HG03175 (cell line): Measurements from ENCODE around the gene CPS1.
A peak's percentile ranks its signal among the peaks of the same experiment; 100 is the strongest.

Experiments
- ATAC-seq: cut with Tn5 transposase; IDR thresholded peaks from one replicate; pipeline ENCODE4 v1.9.1; 2021; ENCODE audit warnings: mild to moderate bottlenecking, moderate library complexity; ENCODE audit not compliant: unreplicated experiment

CPS1 gene

DNA sequence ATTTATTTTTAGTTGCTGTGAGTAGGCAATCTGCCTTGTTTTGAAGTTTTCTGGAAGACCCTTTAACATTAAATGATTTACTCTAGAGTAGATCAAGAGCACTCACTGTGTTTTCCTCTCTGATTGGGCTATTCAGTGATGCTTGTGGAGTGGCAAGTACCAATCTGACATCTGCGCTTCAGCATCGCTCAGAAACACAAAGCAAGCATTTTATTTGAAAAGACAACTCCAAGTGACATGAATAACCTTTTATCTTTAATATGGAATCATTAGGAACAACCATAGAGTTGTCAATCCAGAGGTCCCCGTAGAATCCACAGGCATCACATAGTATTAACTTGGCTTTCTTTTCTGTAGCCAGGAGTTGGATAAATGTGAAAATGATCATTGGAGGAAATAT lies 114.7 kb downstream of the CPS1 start:
- no peak for ATAC-seq

GRCh38 chr2:210673117-210673516 lies 116.7 kb downstream of the CPS1 start:
- ATAC-seq: no peak

DNA sequence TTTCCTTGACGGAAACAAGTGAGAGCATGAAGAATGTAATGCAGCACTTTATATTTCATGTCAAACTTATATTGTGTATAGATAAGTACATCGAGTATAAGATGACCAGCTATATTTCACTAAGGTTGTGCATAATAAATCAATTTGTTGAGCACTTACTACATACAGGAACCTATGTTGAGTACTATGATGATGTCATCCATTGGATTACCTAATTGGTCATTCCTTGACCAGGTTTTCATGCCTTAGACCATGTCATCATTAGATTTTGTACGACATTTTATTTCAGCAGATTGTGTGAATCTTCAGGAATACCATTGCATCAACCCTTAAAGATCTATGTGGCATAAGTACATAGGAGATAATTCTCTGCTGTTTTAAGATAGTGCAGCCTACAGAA lies 119.7 kb downstream of the CPS1 start:
- ATAC-seq: no peak

- no peak for ATAC-seq
Measured at GRCh38 chr2:210681491-210681890, 125.1 kb downstream of the CPS1 start.

DNA sequence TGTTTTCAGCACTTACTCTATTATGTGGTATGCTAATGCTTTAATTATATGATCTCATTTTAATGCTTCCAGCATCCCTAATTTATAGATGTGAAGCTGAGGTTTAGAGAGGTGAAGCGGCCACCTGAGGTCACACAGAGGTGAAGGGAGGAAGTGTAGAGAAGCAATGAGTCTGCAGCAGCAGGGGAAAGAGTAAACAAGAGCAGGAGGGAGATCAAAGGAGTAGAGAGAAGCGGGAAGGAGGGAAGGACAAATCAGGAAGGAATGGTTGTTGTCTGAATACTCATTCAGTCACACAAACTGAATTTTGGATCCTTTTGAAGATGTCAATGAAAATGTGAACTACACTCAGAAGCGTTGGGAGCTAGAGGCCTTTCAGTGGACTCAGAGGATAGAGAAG lies 130.0 kb downstream of the CPS1 start:
- no peak for ATAC-seq

DNA sequence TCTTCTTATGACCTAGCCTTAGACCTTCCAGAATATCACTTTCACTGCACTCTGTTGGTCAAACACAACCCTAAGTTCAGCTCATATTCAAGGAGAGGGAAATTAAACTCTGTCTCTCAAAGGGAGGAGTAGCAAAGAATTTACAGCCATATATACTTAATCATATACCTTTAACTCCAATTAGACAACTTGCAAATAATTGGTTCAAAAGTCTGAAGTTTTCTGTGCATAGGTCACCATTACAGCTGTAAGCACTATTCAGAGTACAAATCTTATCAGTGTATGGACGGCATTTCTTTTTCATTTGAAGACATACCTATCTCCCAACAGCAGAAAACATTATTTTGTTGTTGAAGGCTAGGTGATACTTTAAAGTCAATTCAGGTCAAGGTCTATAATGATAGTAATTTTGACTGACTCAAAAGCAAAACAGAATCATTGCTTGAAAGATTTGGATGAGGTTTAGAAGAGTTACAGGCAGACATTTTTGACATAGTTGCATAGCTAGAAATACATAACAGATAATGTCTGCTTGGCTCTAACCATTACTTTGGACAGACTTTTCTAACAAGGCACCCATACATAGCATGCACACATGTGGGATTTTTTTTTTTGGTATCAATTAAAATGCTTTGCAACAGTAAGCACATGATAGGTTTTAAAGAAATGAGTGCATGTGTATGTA lies 131.5 kb downstream of the CPS1 start:
- no peak for ATAC-seq

DNA sequence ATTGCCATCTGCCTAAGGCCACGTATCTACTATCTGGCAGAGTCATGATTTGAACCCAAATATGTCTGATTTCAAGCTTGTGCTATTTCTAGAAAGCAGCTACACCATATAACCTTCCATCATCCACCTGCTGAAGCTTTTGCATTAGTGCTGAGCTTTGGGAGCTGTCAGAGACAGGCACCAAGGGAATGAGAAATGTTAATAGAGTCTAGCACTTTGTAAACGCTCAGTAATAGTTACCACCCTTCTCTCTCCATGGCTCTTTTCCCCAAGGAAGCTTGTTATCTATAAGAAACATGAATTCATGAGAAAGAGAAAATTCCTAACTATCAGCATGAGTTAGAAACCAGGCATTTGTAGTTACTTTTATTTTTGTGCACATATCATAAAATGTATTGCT lies 151.5 kb downstream of the CPS1 start:
- no peak for ATAC-seq

DNA sequence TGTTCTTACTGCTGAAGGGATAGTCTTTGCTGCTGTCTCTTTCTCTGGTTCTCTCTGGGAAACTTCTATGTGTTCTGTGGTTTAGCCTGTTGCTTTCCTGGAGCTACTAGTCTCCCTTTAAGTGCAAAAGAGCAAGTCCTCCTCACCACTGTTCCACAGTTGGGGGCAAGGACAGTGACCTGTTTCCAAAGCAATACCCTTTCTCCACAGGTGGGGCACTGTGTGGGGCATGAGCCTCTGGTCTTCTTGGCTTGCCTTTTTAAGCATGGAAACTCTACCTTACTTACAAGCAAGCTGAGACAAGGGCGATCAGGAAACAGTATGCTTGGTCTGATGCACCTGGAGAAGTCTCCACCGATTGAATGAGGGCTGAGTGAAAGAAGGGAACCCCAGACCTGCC lies 156.7 kb downstream of the CPS1 start:
- no peak for ATAC-seq

DNA sequence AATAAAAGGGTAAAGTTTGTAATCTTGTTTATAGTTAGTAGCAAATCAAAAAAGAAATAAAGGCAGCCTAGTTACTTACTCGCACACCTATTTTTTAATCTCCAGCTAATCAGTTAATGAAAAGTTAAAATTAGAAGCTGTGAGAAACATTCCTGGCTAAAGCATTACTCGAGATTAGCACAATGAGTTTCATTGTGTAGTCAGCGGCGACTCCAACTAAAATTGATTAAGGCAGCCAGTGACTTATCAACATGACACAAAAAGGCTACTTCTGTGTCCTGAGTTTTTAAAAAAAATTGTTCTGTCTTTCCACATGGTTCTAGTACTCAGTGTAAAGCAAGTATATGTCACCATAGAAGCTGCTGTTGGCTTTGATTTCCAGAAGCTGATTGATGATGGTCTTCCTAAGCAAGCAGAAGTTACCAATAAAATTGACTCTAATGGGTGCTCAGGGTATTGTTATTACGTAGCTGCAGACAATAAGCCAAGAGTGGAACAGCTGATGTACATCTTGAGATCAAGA lies 159.2 kb downstream of the CPS1 start:
- no peak for ATAC-seq

DNA sequence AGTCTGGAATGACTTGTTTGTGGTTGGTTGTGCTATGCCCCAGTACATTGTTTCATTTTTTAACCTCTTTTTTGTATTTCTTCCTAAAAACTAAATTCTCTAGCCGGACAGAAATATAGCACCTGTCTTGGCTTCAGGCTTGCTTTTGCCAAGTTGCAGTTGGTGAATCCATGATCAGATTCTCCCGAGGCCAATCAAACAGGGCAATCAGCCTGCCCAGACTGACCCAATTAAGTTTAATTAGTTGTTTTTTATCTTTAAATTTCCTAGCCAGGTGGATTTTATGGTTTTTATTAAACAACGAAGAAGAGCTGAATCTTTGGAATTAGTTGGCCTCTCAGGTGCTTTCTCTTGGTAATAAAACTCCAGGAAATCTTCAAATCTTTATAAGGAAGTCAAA lies 162.1 kb downstream of the CPS1 start:
- ATAC-seq: no peak

DNA sequence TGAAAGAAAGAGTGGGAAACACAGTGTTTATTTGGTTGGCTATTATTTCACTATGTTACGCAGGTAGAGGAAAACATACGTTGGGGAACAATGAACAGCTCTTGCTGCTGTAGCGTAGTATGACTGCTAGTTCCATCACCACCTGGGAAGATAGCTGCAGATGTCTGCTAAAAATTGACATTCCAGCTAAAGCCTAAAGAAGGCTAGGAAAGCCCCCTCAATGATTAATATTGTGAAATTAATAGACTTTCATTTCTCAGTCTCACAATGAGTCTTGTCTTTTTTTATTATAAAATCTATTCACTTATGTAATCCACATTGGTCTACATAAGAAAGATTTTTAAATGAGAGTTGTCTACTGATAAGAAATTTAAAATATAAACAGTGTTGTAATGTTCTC lies 165.7 kb downstream of the CPS1 start:
- ATAC-seq: no peak

DNA sequence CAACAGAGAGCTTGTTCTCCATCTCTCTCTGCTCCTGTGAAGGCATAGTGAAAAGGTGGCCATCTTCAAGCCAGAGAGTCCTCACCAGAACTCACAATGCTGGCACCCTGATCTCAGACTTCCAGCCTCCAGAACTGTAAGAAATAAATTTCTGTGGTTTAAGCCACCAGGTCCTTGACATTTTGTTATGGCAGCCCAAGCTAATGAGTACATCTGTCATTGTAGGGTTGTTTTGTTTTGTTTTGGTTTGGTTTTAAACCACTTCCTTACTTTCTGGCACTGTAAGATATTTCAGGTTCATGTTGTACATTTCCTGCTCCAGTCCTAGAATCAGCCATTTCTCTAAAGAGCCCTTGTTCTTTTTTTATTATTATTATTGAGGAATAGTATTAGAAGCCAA lies 171.2 kb downstream of the CPS1 start:
- ATAC-seq: peak; percentile 58
